H1 (cell line): Measurements from ENCODE around the gene CAMSAP1. TPM values are rescaled to one million over a fixed set of nuclear protein-coding genes. Genes with fewer than 3 reads are reported as not detected.

Source experiments
- CTCF ChIA-PET: fragments of 300-600 bp; sonication (Branson Sonifier 250); formaldehyde crosslinking; loops from one replicate; lab custom pipeline; 2021; ENCODE audit not compliant: partially characterized antibody; lab: Charles Lee
- POLR2A ChIA-PET: fragments of 300-600 bp; sonication (Branson Sonifier 250); formaldehyde crosslinking; loops from one replicate; lab custom pipeline; 2021; ENCODE audit warnings: inconsistent platforms; ENCODE audit not compliant: partially characterized antibody; lab: Charles Lee
- DNase-seq, 2 experiments: peaks; one replicate each; pipeline versions ENCODE4 v3.0.0 to v3.0.0-alpha.2; 2010 to 2022; ENCODE audit warnings: low spot score in 2 of 2, low read depth in 1 of 2, mixed read lengths in 1 of 2
- FAIRE-seq: peaks from 2 replicates; lab custom pipeline; 2011; peaks lifted over from hg19 to GRCh38; lab: Jason Lieb, UNC
- H2AFZ ChIP-seq: 2 replicates; pipeline ENCODE4 v1.8.1; 2012; ENCODE audit warnings: low read length, inconsistent platforms
- H2AK5ac ChIP-seq: 2 replicates; pipeline ENCODE4 v1.6.1; 2013; ENCODE audit warnings: low read depth, low read length
- H2BK120ac ChIP-seq: replicated peaks from 2 replicates; pipeline ENCODE3; 2013; ENCODE audit warnings: low read depth, low read length, inconsistent platforms
- H2BK12ac ChIP-seq: 2 replicates; pipeline ENCODE4 v1.6.1; 2013; ENCODE audit warnings: low read depth, low read length
- H2BK15ac ChIP-seq: 2 replicates; pipeline ENCODE4 v1.6.1; 2013; ENCODE audit warnings: low read length
- H2BK20ac ChIP-seq: 2 replicates; pipeline ENCODE4 v1.6.1; 2013; ENCODE audit warnings: low read length
- H2BK5ac ChIP-seq: 2 replicates; pipeline ENCODE4 v1.6.1; 2013; ENCODE audit warnings: low read depth, low read length
- H3K14ac ChIP-seq: 2 replicates; pipeline ENCODE4 v1.6.1; 2013; ENCODE audit warnings: inconsistent platforms; ENCODE audit not compliant: insufficient read length
- H3K18ac ChIP-seq: 2 replicates; pipeline ENCODE4 v1.6.1; 2013; ENCODE audit warnings: low read length; ENCODE audit errors: extremely low read depth
- H3K23ac ChIP-seq: 2 replicates; pipeline ENCODE4 v1.6.1; 2013; ENCODE audit warnings: inconsistent platforms; ENCODE audit not compliant: insufficient read length
- H3K23me2 ChIP-seq: 2 replicates; pipeline ENCODE4 v1.6.1; 2013; ENCODE audit warnings: low read depth, low read length
- H3K27ac ChIP-seq: 2 replicates; pipeline ENCODE4 v1.6.1; 2011; ENCODE audit warnings: low read depth, low read length, inconsistent platforms
- H3K27me3 ChIP-seq, 4 experiments: replicated peaks in 1 of 4; 1 replicate in 1 of 4; 2 replicates in 3 of 4; pipeline versions ENCODE4 v1.6.1 to v1.8.1; 2011 to 2013; ENCODE audit warnings: low read length in 3 of 4, mild to moderate bottlenecking in 3 of 4, inconsistent platforms in 2 of 4, mixed read lengths in 2 of 4, moderate library complexity in 1 of 4; ENCODE audit not compliant: control insufficient read depth in 3 of 4, insufficient read depth in 3 of 4; ENCODE audit errors: extremely low read depth in 1 of 4
- H3K36me3 ChIP-seq, 4 experiments: 2 replicates each; pipeline versions ENCODE4 v1.6.1 to v1.8.1; 2011 to 2013; ENCODE audit warnings: mild to moderate bottlenecking in 4 of 4, low read length in 3 of 4, moderate library complexity in 2 of 4, control low read depth in 1 of 4, inconsistent platforms in 1 of 4; ENCODE audit not compliant: insufficient read depth in 4 of 4, control insufficient read depth in 2 of 4
- H3K4ac ChIP-seq: replicated peaks from 2 replicates; pipeline ENCODE3; 2013; ENCODE audit warnings: low read length, low read depth, mixed read lengths, inconsistent platforms; ENCODE audit not compliant: insufficient read length
- H3K4me1 ChIP-seq, 4 experiments: replicated peaks in 1 of 4; 1 replicate in 1 of 4; 2 replicates in 3 of 4; pipeline versions ENCODE4 v1.6.1 to v1.8.1; 2011 to 2013; ENCODE audit warnings: low read length in 3 of 4, inconsistent platforms in 2 of 4, mixed read lengths in 1 of 4; ENCODE audit not compliant: insufficient read depth in 4 of 4, control insufficient read depth in 3 of 4
- H3K4me2 ChIP-seq, 2 experiments: 2 replicates each; pipeline versions ENCODE4 v1.6.1 to v1.8.1; 2011 to 2013; ENCODE audit warnings: low read depth in 2 of 2, low read length in 2 of 2, control low read depth in 1 of 2, inconsistent platforms in 1 of 2, mild to moderate bottlenecking in 1 of 2; ENCODE audit not compliant: insufficient read depth in 1 of 2
- H3K4me3 ChIP-seq, 4 experiments: fragments of 200-600, 300-600 bp in 1 of 4; sonication (generic), shearing (Covaris generic), sonication (Bioruptor Twin) in 1 of 4; 2 replicates each; pipeline versions ENCODE4 v1.5.1 to v1.8.1; 2011 to 2016; ENCODE audit warnings: low read length in 4 of 4, low read depth in 3 of 4, control low read depth in 2 of 4, inconsistent platforms in 2 of 4, mild to moderate bottlenecking in 2 of 4, mixed read lengths in 1 of 4, moderate library complexity in 1 of 4; ENCODE audit not compliant: insufficient read depth in 2 of 4; ENCODE audit errors: extremely low read depth in 1 of 4
- H3K56ac ChIP-seq: replicated peaks from 2 replicates; pipeline ENCODE3; 2013; ENCODE audit warnings: low read depth, mild to moderate bottlenecking, mixed read lengths, low read length, inconsistent platforms; ENCODE audit not compliant: insufficient read length
- H3K79me1 ChIP-seq: 2 replicates; pipeline ENCODE4 v1.6.1; 2013; ENCODE audit warnings: low read depth, low read length, control low read depth
- H3K79me2 ChIP-seq, 2 experiments: 2 replicates each; pipeline versions ENCODE4 v1.6.1 to v1.8.1; 2012 to 2013; ENCODE audit warnings: low read length in 2 of 2, mild to moderate bottlenecking in 2 of 2, inconsistent platforms in 1 of 2; ENCODE audit not compliant: insufficient read depth in 2 of 2, control insufficient read depth in 1 of 2
- H3K9ac ChIP-seq, 4 experiments: replicated peaks in 1 of 4; 1 replicate in 1 of 4; 2 replicates in 3 of 4; pipeline versions ENCODE4 v1.6.1 to v1.8.1; 2011 to 2013; ENCODE audit warnings: low read depth in 3 of 4, low read length in 3 of 4, control low read depth in 2 of 4, mild to moderate bottlenecking in 2 of 4, moderate library complexity in 2 of 4, inconsistent platforms in 1 of 4; ENCODE audit errors: extremely low read depth in 1 of 4
- H3K9me3 ChIP-seq, 2 experiments: 2 replicates each; pipeline versions ENCODE4 v1.6.1 to v1.8.1; 2012 to 2013; ENCODE audit warnings: mild to moderate bottlenecking in 2 of 2, moderate library complexity in 2 of 2, control low read depth in 1 of 2, inconsistent platforms in 1 of 2, low read depth in 1 of 2, low read length in 1 of 2, mixed read lengths in 1 of 2; ENCODE audit not compliant: insufficient read depth in 2 of 2
- H4K20me1 ChIP-seq, 2 experiments: replicated peaks in 1 of 2; 2 replicates each; pipeline versions ENCODE3 to v1.8.1; 2011 to 2013; ENCODE audit warnings: inconsistent platforms in 2 of 2, low read length in 2 of 2, mild to moderate bottlenecking in 1 of 2; ENCODE audit not compliant: insufficient read depth in 2 of 2, control insufficient read depth in 1 of 2
- H4K5ac ChIP-seq: 2 replicates; pipeline ENCODE4 v1.6.1; 2013; ENCODE audit warnings: low read length, low read depth, mixed read lengths, inconsistent platforms; ENCODE audit not compliant: insufficient read length
- H4K8ac ChIP-seq: 2 replicates; pipeline ENCODE4 v1.8.0; 2013; ENCODE audit warnings: mild to moderate bottlenecking, moderate library complexity, low read length, inconsistent platforms; ENCODE audit not compliant: insufficient read depth; ENCODE audit errors: extremely low read depth
- H4K91ac ChIP-seq: replicated peaks from 2 replicates; pipeline ENCODE3; 2013; ENCODE audit warnings: low read length, mixed read lengths, inconsistent platforms; ENCODE audit not compliant: insufficient read length
- SP2 ChIP-seq: IDR thresholded peaks from 2 replicates; pipeline ENCODE4 v1.6.1; 2012; ENCODE audit warnings: mild to moderate bottlenecking, low read length, inconsistent platforms
- WGBS, 2 experiments: shearing (Covaris generic) in 1 of 2; methylation state at CpG; one replicate each; pipeline versions ENCODE4 v1.1.6 to v1.1.7; 2013 to 2015; ENCODE audit warnings: low lambda C conversion rate in 2 of 2, mixed read lengths in 2 of 2, inconsistent platforms in 1 of 2, low coverage in 1 of 2, missing lambda C conversion rate in 1 of 2; ENCODE audit not compliant: insufficient replicate concordance in 2 of 2, insufficient coverage in 1 of 2, insufficient read length in 1 of 2; ENCODE audit errors: extremely low coverage in 1 of 2, missing lambda C conversion rate in 1 of 2; 5-methylcytosine and 5-hydroxymethylcytosine counted together
- polyA plus RNA-seq, 7 experiments: library from polyadenylated mRNA; depleted of rRNA in 3 of 7; stranded (reverse) in 5 of 7; unstranded in 2 of 7; fragments of >200 nt in 5 of 7; fragments of 200-250 nt in 2 of 7; gene quantifications; 1 replicate in 5 of 7; 2 replicates in 1 of 7; 4 replicates in 1 of 7; pipeline versions ENCODE4 v1.2.1 to v1.2.3, GENCODE V29; 2011 to 2013; ENCODE audit warnings: missing spikeins in 2 of 7, mixed read lengths in 2 of 7
- total RNA-seq: library from RNA; stranded (reverse); fragmentation: NEBNext Ultra II Directional; extraction: Animal tissue kit (Norgen Biotek cat#: 25700); gene quantifications from 2 replicates; pipeline ENCODE4 v1.2.1, GENCODE V29; 2021

CAMSAP1 gene
- total and polyA plus RNA-seq, 2 of the 8 experiments (the other 6 are each of a cell fraction or from before 2014, with no cell fraction given) = 13.4 to 44.0 TPM

GRCh38 chr9:135758870-135759269 is 148.5 kb downstream of the CAMSAP1 start:
- Histone ChIP-seq H3K4ac (no peak overlapping the region), H2BK5ac (no peak overlapping the region), H3K23me2 (no peaks in the 10 kb centered on the region), H3K56ac (no peak overlapping the region), H4K91ac (no peak overlapping the region), H3K79me2 (no peaks in the 10 kb centered on the region), H2BK15ac (no peak overlapping the region), H3K27me3 (no peaks in the 10 kb centered on the region), H3K4me1 (no peaks in the 10 kb centered on the region), H3K9ac (no peak overlapping the region), H2AK5ac (no peak overlapping the region)
- POLR2A ChIA-PET = no interaction called here
- WGBS, 2 experiments = 91% methylated on average over 9 of the region's 10 CpGs; no CpG with 5 or more reads in 1 of the 2 experiments
- TF ChIP-seq SP2 = no peak
- TF ChIP-seq, all 59 proteins: peak for 0
- Histone ChIP-seq H2BK12ac (no peak overlapping the region), H3K36me3 (no peaks in the 10 kb centered on the region), H3K4me2 (no peak overlapping the region), H3K14ac (no peak overlapping the region), H4K8ac (no peak overlapping the region), H2BK20ac (no peak overlapping the region), H3K4me3 (no peak overlapping the region), H3K27ac (no peak overlapping the region), H3K18ac (no peak overlapping the region), H3K9me3 (0 out of 4 replicates have a peak, but pooled peaks cover 0 to 9% of the 10 kb centered on the region in 2 experiments), H4K20me1 (no peaks in the 10 kb centered on the region), H3K79me1 (no peaks in the 10 kb centered on the region), H3K23ac (no peak overlapping the region), H4K5ac (no peak overlapping the region), H2BK120ac (no peak overlapping the region), H2AFZ (no peak overlapping the region)
- DNase-seq = no peak
- FAIRE-seq = no peak
- CTCF ChIA-PET = no interaction called here

Other genes with a start within 250 kb of the CAMSAP1 start
- gene LCN9, start 244.2 kb downstream of the CAMSAP1 start, total RNA-seq = 3.1 and 3.7 TPM in 2 replicates
- gene LCN9, start 244.2 kb downstream of the CAMSAP1 start, polyA plus RNA-seq (2011; rRNA removed) = 2.3 and 2.6 TPM in 2 replicates
- not detected in 2 replicates for gene SOHLH1, start 208.1 kb downstream of the CAMSAP1 start, total RNA-seq
- gene SOHLH1, start 208.1 kb downstream of the CAMSAP1 start, polyA plus RNA-seq (2011; rRNA removed) = 0.05 and 0.11 TPM in 2 replicates
- 0.13 and 0.44 TPM in 2 replicates for gene KCNT1, start 205.4 kb downstream of the CAMSAP1 start, total RNA-seq
- gene KCNT1, start 205.4 kb downstream of the CAMSAP1 start, polyA plus RNA-seq (2011; rRNA removed) = 0.20 and 0.35 TPM in 2 replicates
- gene UBAC1, start 53.8 kb upstream of the CAMSAP1 start, total RNA-seq = 59.3 and 63.1 TPM in 2 replicates
- gene UBAC1, start 53.8 kb upstream of the CAMSAP1 start, polyA plus RNA-seq (2011; rRNA removed) = 85.2 and 105 TPM in 2 replicates
- gene NACC2, start 187.7 kb upstream of the CAMSAP1 start, total RNA-seq = 13.6 and 14.0 TPM in 2 replicates
- gene NACC2, start 187.7 kb upstream of the CAMSAP1 start, polyA plus RNA-seq (2011; rRNA removed) = 8.3 and 14.9 TPM in 2 replicates
- 34.9 and 35.3 TPM in 2 replicates for gene TMEM250, start 211.3 kb upstream of the CAMSAP1 start, total RNA-seq
- gene TMEM250, start 211.3 kb upstream of the CAMSAP1 start, polyA plus RNA-seq (2011; rRNA removed) = 22.3 and 36.1 TPM in 2 replicates